Testis (tissue), 2 donors: ENCODE measurements around the gene FAM78B.

ENCODE experiments used
- CTCF ChIP-seq, 3 experiments: fragments of 450-650 bp in 2 of 3; fragments of 200-600 bp in 1 of 3; sonication (generic) in 1 of 3; IDR thresholded peaks; one replicate each; pipeline ENCODE4 v1.5.1; 2016 to 2019; ENCODE audit warnings: antibody characterized with exemption in 3 of 3, mild to moderate bottlenecking in 2 of 3, moderate library complexity in 1 of 3
- POLR2A ChIP-seq: fragments of 450-650 bp; IDR thresholded peaks from one replicate; pipeline ENCODE4 v1.6.1; 2017; ENCODE audit warnings: antibody characterized with exemption, mild to moderate bottlenecking, moderate library complexity

GRCh38 chr1:166082601-166083000, 84.2 kb downstream of the FAM78B start:
- no peak for TF ChIP-seq CTCF (IDR thresholded peaks at IDR 0.05)
- TF ChIP-seq POLR2A, result no peak
